Left ventricle myocardium inferior (tissue), 1 donor: ENCODE data around the gene IL9. TPM values are rescaled to one million over a fixed set of nuclear protein-coding genes. Genes with fewer than 3 reads are reported as not detected.

Source experiments
- DNase-seq: peaks from one replicate; pipeline ENCODE4 v3.0.0-alpha.2; 2020
- H3K27ac ChIP-seq: fragments of 200-600 bp; replicated peaks from 2 replicates; pipeline ENCODE4 v1.8.0; 2021
- H3K27me3 ChIP-seq: fragments of 200-600 bp; 2 replicates; pipeline ENCODE4 v1.8.0; 2021; ENCODE audit warnings: low read depth
- H3K36me3 ChIP-seq: fragments of 200-600 bp; 2 replicates; pipeline ENCODE4 v1.8.0; 2021
- H3K4me1 ChIP-seq: fragments of 200-600 bp; 2 replicates; pipeline ENCODE4 v1.8.0; 2021
- H3K4me3 ChIP-seq: fragments of 200-600 bp; 2 replicates; pipeline ENCODE4 v1.8.0; 2021; ENCODE audit warnings: mild to moderate bottlenecking, moderate library complexity
- H3K9me3 ChIP-seq: fragments of 200-600 bp; replicated peaks from 2 replicates; pipeline ENCODE4 v1.8.0; 2021
- intact Hi-C: fragments of 100-400 bp; cut with micrococcal nuclease; formaldehyde crosslinking; loops from one replicate; pipeline ENCODE4 v1.11.0; 2022
- total RNA-seq: library from RNA; stranded (reverse); fragmentation: NEBNext Ultra II Directional; extraction: Animal tissue kit (Norgen Biotek cat#: 25700); gene quantifications from one replicate; pipeline ENCODE4 v1.2.1, GENCODE V29; 2021
- TF ChIP-seq, protein P1 (sequence below): fragments of 200-600 bp; IDR thresholded peaks from 2 replicates; pipeline ENCODE4 v1.8.0; 2021; ENCODE audit warnings: antibody characterized with exemption, mild to moderate bottlenecking, borderline replicate concordance
- donor health status: DM: no; HTN: yes; CAD: no; lungs with severe emphysema.

Gene IL9
- total RNA-seq, 1 donor from 2014 or later, result not detected

- TF ChIP-seq, protein P1, sequence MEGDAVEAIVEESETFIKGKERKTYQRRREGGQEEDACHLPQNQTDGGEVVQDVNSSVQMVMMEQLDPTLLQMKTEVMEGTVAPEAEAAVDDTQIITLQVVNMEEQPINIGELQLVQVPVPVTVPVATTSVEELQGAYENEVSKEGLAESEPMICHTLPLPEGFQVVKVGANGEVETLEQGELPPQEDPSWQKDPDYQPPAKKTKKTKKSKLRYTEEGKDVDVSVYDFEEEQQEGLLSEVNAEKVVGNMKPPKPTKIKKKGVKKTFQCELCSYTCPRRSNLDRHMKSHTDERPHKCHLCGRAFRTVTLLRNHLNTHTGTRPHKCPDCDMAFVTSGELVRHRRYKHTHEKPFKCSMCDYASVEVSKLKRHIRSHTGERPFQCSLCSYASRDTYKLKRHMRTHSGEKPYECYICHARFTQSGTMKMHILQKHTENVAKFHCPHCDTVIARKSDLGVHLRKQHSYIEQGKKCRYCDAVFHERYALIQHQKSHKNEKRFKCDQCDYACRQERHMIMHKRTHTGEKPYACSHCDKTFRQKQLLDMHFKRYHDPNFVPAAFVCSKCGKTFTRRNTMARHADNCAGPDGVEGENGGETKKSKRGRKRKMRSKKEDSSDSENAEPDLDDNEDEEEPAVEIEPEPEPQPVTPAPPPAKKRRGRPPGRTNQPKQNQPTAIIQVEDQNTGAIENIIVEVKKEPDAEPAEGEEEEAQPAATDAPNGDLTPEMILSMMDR, result no peak
- peaks cover 3% of the 10 kb centered on the region for H3K27me3 ChIP-seq
- peaks cover 11% of the 10 kb centered on the region for H3K4me1 ChIP-seq
- no peak overlapping the region for H3K4me3 ChIP-seq
- intact Hi-C loops, result no loop called here
- no peak for DNase-seq
- H3K36me3 ChIP-seq, result no peaks in the 10 kb centered on the region
- no peaks in the 10 kb centered on the region for H3K9me3 ChIP-seq
- H3K27ac ChIP-seq, result no peak overlapping the region
Measured at GRCh38 chr5:135869276-135869675, 26.4 kb downstream of the IL9 start.

- no peaks in the 10 kb centered on the region for H3K36me3 ChIP-seq
- no peak overlapping the region for H3K4me3 ChIP-seq
- H3K27me3 ChIP-seq, result peaks cover 3% of the 10 kb centered on the region
- intact Hi-C loops, result no loop called here
- peaks cover 11% of the 10 kb centered on the region for H3K4me1 ChIP-seq
- DNase-seq, result no peak
- TF ChIP-seq, protein P1, result no peak
- no peak overlapping the region for H3K27ac ChIP-seq
- H3K9me3 ChIP-seq, result no peaks in the 10 kb centered on the region
Measured at GRCh38 chr5:135868681-135869080, 27.0 kb downstream of the IL9 start.

DNA sequence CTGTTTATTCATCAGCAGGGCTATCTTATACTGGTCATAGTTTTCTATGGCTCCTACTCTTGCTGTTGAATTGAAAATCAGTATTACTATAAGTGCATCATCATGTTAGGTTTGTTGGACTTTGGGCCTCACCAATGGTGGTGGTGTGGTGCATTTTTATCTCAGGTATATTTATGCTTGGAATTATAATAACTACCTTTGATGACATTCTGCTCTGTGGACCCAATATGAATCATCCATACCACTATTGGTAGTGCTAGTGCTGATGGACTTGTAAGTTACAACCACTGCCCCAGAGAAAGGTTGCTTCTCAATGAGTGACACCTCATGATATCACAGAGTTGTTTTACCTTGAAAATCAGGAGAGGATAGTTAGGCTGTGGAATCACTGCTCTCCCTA lies 28.0 kb downstream of the IL9 start:
- no peaks in the 10 kb centered on the region for H3K36me3 ChIP-seq
- no peak for DNase-seq
- TF ChIP-seq, protein P1, result no peak
- peaks cover 11% of the 10 kb centered on the region for H3K4me1 ChIP-seq
- H3K9me3 ChIP-seq, result no peaks in the 10 kb centered on the region
- peaks cover 3% of the 10 kb centered on the region for H3K27me3 ChIP-seq
- H3K27ac ChIP-seq, result no peak overlapping the region
- H3K4me3 ChIP-seq, result no peak overlapping the region
- intact Hi-C loops, result no loop called here

DNA sequence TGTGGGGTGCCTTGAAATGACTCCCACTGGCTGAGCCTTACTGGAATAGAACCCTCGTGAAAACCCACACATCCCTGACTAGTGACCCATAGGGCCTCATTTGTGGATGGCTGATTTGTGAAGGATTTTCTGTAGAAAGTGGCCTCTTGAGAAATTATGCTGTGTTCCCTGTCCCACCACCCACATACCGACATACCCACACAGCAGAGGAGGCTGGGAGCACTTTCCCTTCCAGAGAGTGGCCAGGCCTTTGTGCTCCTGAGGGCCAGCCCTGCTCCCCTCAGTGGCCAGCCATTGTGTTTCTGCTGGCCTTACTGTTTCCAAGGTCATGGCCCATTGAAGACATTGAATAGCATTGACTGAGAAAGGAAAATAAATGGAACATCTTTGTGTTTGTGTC lies 29.6 kb downstream of the IL9 start:
- no peaks in the 10 kb centered on the region for H3K27me3 ChIP-seq
- TF ChIP-seq, protein P1, result no peak
- H3K27ac ChIP-seq, result no peak overlapping the region
- no peaks in the 10 kb centered on the region for H3K36me3 ChIP-seq
- no peak overlapping the region for H3K4me3 ChIP-seq
- intact Hi-C loops, result no loop called here
- H3K4me1 ChIP-seq, result peaks cover 15% of the 10 kb centered on the region
- H3K9me3 ChIP-seq, result no peaks in the 10 kb centered on the region
- DNase-seq, result no peak

DNA sequence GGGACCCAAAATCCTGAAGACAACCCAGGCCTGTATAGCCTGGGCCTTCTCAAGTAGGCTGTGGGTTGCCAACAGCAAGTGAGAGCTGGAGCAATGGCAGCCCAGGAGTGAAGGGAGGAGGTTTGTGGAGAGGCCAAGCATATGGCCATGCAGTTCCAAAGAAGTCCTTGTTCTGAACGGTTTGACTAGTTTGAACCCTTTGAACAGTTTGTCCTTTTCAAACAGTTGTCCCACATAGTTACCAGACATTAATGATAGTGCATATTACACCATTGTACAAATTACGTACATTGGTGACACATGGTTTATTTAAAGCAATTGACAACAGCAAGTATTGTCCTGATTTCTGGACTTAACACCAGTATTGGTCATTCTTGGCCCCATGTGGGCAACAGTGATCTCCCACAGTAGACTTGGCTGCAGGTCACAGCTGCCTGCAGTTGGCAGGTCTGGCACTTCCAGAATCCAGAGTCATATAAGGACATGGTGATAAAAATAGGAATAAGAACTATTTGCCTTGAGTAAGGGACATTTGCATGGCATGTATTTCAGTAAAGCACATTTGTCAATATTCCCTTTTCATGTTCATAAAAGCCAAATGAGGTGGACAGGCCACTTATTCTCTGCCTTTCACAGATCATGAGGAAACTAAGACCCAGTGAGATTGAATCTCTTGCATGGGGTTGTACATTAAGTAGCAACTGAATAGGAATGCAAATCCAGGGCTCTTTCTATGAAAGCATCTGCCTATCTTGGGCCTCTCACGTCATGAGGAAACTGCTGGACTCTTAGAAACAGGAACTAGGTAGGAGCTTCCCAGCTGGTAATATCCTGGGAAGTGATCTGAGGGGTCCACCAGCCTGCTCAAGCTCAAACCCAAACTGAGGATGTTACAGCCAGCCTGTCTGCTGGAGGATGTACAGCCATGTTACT lies 30.9 kb downstream of the IL9 start:
- intact Hi-C loops, result no loop called here
- Histone ChIP-seq H3K27ac (peak overlapping the region; percentile 60), H3K4me1 (peaks cover 15% of the 10 kb centered on the region), H3K9me3 (no peaks in the 10 kb centered on the region), H3K27me3 (no peaks in the 10 kb centered on the region), H3K4me3 (no peak overlapping the region), H3K36me3 (no peaks in the 10 kb centered on the region)
- TF ChIP-seq, protein P1, result no peak
- DNase-seq, result no peak
